Loucy (cell line): ENCODE measurements around the gene LANCL1.

Experiments
- CTCF ChIP-seq: fragments of 200-600 bp; sonication (generic); conservative IDR thresholded peaks from 2 replicates; pipeline ENCODE4 v1.5.1; 2014; ENCODE audit warnings: mild to moderate bottlenecking, antibody characterized with exemption, low read length
- EZH2phosphoT487 ChIP-seq: fragments of 200-600 bp; IDR thresholded peaks from 2 replicates; pipeline ENCODE4 v1.6.1; 2018; ENCODE audit warnings: antibody characterized with exemption, mild to moderate bottlenecking, moderate library complexity, borderline replicate concordance

- TF ChIP-seq CTCF = no peak
- no peak for TF ChIP-seq EZH2phosphoT487
Observed at GRCh38 chr2:210459880-210460279, 16.7 kb downstream of the LANCL1 start.
